ENCODE data around the gene ADCY7.

DNA sequence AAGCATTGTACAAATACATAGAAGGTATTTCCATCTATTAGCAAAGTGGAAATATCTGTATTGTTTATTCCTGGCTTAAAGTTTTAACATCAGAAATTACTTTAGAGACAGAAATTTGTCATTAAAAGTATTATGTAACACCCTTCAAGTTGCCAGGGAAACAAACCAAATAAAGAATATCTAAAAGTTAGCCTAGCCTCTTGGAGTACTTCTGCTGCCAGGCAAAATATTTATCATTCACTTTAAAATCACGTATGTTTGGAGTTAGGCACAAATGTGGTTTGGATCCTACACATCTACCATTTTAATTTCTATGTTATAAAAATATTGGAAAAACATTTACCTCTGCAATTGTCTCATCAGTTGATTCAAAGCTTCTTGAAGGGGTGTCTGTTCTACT is 87.7 kb downstream of the ADCY7 start:
- TF ChIP-seq, protein P1, sequence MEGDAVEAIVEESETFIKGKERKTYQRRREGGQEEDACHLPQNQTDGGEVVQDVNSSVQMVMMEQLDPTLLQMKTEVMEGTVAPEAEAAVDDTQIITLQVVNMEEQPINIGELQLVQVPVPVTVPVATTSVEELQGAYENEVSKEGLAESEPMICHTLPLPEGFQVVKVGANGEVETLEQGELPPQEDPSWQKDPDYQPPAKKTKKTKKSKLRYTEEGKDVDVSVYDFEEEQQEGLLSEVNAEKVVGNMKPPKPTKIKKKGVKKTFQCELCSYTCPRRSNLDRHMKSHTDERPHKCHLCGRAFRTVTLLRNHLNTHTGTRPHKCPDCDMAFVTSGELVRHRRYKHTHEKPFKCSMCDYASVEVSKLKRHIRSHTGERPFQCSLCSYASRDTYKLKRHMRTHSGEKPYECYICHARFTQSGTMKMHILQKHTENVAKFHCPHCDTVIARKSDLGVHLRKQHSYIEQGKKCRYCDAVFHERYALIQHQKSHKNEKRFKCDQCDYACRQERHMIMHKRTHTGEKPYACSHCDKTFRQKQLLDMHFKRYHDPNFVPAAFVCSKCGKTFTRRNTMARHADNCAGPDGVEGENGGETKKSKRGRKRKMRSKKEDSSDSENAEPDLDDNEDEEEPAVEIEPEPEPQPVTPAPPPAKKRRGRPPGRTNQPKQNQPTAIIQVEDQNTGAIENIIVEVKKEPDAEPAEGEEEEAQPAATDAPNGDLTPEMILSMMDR (IDR thresholded peaks at IDR 0.05) = no peak
- no peak for TF ChIP-seq POLR2A (IDR thresholded peaks at IDR 0.05)
